GOT3 (cell line): ENCODE data around the gene RHOJ.
"Not testable (repeated sequence)": the region's sequence is repeated elsewhere in the genome, so short reads cannot be mapped to it uniquely, and the experiment has no call there.

Experiments
- DNase-seq: peaks from one replicate; lab custom pipeline; 2025; ENCODE audit warnings: mixed read lengths; lab: John Stamatoyannopoulos, UW

Gene RHOJ

DNA sequence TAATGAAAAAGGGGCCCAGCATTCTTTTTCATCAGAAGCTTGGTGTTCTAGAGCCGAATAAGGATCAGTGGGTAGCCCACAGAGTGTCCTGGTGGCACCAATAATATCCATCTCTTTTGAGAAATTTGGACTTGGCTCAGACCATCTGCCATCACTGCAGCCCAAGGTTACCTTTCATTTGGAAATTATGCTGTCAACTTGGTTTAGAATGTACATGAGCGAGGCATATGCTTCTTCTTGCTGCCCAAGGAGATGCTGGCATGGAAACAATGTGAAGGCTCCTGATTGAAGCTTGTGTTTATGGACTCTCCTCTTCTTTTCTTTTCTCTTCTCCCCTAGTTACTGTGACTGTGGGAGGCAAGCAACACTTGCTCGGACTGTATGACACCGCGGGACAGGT, 64.5 kb downstream of the RHOJ start:
- no peak for DNase-seq

DNA sequence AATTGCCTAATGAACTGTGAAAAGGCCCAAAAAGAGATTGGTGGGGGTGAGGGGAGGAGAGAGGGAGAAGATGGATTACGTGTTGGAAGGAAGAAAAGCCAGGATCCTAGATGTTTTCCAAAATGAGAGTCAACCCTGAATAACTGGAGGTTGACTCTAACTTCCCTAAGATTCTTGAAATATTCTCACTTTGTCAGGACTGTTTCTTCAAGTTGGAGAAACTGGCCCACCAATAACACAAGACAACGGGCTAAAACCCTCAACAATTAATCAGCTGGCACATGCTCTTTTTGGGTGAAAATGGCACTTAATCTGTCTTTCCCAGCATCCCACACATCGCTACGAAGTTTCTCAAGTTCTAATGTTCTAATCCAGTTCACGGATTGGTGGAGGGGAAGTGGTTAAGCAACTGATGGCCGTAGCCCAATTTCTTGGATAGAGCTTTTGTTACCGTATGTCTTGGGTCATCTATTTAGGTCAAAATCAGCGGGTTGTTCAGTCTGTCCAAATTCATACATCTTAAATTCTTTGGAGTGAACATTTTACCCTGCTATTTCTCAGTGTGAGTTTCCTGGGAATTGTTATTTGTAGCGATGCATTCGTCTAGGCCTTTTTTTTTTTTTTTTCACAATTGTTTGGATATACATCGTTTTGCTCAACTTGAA, 65.5 kb downstream of the RHOJ start:
- no peak for DNase-seq

DNA sequence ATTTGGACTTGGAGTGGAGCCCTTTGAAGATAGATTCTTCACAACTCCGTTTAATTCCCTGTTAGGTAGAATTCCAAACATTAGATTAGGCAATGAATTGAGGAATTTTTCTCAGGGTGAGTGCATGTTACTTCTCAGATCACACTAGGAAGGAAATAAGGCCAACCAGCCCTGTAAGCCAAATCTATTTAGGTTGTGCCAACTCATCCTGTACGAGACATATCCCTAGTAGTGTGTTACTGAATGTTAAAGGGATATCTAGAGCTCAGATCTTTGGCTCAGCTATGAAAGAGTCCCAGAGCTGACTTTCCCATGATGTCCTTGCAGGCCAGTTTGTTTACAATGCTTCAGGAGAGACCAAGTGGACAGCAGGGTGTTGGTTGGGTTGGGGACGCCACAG, 68.9 kb downstream of the RHOJ start:
- DNase-seq = no peak

DNA sequence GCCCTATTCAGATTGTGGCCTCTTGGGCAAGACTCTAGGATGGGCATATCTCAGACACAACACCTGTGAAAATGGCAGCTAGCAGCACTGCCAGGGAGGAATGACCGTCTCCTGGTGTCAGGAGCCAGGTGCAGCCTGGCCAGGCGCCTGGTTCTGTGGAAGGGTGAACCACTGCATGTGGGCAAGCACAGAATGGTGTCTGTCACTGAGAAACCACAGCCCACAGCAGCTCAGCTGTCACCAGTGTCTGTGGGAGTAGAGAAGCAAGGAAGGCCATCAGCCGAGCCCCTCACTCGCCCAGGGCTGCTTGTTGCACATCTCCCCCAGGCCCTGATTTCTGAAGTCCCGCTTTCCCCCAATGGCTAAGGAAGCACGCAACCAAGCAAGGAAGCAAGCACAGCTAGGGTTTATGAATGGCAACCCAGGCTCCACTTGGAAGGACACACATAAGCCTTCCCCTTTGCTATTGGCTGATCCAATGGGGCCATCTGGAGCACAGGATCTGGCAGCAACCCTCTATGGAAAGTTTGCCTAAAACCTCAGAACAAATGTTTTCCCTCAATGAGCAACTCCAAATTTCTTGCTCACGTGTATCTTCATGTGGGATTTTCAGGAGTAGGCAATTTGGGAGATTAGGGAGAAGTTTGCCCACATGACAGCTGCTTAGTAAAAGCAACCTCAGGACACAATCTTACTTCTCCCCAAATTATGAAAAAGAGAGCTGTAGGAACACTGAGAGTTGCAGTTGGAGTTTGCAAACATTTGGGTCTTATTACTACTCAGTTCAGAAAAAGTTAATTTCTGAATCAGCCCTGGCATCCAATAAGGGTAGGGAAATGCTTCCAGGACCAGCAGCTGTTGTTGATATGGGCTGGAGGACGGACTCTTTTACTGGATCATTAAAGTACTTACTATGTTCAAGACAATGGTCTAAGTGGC, 69.7 kb downstream of the RHOJ start:
- no peak for DNase-seq

DNA sequence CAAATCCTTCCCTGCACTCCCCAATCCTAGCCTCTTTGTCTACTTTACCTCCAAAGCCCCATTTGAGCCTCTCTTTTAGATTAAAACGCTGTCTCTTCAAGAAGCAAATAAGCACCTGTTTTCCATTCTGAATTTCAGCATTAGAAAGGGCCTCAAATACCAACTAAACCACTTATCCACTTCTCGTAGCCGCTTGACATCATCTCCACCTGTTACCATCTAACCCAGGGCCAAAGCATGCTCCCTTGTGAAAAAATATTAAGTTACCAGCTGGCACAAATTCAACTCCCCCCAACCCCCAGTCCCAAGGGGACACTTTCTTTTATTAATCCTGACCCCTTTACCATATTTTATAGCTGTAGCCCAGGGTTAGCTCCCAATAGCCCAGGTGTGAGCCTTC, 71.4 kb downstream of the RHOJ start:
- no peak for DNase-seq

DNA sequence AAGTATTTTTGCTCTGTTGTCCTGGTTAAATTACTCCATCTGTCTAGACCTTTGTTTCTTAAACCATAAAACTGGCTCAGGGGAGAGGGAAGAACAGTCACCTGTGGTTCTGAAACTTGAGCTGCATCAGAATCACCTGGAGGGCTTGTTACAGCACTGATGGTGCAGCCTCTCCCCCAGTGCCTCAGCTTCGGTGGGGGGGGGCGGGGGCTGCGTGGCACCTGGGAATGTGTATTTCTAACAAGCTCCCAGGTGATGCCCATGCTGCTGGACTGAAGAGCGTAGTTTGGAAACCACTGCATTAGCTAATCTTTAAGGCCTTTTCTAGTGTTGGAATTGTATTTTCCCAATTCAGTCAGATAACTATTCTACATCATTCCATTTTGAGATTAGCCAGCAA, 71.8 kb downstream of the RHOJ start:
- DNase-seq = no peak

DNA sequence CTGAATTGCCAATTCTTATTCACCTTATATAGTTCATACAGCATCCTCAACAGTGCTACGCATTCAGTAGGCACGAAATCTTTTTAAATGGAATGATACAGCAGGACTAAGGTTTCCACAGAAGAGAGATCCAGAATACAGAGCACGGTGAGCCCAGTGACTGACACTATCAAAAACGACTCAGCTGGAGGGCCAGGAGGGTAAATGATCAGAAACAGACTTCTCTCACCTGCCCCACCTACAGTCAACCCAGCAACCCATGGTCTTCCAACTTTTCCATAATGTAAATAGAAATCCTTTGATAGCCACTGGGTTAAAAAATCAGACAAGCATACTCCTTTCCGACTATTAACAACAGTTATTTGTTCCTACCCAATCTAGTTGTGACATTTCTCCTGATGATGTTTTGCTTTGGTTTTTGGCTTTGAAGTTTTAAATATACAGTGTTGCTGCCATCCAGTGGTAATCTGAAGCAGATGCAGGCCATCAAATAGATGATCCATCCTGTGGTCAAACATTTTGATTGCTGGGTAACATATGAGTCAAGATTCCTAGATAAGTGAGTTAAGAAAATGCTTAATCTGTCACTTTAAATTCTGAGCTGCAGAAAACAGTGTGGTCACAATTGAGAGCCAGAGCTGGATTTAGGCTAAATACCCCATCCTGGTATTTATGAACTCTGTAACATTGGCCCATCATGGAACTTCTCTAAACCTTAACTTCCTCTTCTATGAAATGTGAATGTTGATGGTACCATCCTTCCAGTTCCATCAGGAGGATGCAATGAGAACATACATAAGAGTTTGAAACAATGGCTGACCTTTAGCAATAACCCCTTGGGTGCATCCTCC, 72.5 kb downstream of the RHOJ start:
- no peak for DNase-seq

DNA sequence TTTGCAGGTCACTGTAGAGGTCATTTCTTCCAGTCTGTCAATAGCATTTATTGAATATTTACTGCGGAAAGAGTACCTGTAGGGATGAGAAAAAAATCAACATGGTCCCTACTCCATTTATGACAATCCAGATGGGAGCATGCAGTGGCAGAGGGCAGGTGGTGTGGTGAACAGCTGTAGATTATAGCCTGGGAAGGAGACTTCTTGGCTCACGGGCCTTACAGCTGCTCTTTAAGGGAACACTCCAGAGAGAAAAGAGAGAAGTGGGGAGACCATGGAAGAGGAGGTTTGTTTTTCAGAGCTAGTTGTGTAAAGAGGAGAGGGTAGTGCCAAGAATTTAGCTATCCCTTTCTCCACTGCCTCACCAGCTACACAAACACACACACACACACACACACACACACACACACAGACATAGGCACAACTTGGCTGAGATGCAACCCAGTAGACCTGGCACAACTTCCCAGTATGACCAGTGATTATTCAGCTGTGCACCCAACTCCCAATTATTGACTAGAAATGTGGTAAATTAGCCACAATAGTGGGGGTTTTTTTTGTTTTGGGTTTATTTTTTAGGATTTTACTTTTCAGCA, 73.4 kb downstream of the RHOJ start:
- no peak for DNase-seq

DNA sequence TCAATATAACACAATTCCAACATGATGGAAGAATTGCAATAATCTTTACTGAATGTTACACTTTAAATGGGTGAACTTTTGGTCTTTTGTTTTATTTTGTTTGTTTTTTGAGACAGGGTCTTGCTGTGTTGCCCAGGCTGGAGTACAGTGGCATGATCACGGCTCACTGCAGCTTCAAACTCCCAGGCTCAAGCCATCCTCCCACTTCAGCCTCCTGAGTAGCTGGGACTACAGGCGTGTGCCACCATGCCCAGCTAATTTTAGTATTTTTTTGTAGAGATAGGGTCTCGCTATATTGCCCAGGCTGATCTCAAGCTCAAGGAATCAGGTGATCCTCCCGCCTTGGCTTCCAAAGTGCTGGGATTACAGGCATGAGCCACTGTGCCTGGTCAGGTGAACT, 75.7 kb downstream of the RHOJ start:
- not testable (repeated sequence) for DNase-seq

DNA sequence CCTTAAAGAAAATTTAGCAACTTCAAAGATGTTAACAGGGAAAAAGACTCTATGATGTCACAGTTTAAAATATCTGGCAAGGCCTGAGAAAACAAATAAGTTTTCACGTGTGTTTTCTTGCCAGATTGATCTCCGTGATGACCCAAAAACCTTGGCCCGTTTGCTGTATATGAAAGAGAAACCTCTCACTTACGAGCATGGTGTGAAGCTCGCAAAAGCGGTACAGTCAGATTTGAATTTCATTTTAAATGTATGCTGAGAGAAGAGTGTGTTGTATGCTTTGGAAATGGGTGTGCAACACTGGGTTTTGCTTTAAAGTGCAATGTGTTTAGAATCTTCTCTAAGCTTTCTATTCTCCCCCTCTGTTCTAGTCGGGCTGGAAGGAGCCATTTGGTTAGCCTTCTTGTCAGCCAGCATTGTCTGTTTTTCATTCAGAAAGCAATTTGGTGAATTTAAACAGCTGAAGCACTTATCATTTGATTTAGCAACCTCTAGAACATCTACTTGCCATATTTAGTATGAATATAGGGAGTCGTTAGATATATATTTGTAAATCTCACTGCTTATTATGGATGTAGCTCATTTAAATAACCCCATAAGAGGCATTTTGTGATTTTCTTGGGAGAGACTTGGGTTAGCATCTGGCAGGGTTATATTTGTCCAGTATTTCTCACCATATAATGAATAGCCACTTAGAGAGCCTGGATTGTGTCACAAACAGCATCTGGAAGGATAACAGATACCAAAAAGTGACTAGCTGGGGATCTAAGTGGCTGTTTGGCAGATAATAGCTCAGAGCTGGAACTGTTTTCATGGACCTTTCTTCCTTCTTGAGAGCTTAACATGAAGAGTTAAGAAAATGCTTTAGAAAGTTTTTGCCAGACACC, 79.0 kb downstream of the RHOJ start:
- DNase-seq = no peak

DNA sequence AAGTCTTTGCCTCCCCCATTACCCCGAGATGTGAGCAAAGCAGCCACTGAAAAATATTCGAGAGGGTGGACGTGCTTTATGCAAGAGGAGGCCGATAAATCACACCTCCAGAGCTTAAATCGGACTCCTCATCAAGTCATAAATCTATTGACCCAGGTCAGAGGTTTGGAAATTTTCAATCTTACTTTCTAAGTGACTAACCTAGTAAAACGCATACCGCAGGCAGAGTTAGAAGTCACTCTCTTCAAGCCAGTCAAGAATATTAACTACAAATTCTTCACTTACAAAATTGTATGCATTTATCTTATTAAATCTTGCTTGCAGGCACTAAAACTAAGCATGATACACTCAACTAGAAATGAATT, 79.6 kb downstream of the RHOJ start:
- DNase-seq = no peak

DNA sequence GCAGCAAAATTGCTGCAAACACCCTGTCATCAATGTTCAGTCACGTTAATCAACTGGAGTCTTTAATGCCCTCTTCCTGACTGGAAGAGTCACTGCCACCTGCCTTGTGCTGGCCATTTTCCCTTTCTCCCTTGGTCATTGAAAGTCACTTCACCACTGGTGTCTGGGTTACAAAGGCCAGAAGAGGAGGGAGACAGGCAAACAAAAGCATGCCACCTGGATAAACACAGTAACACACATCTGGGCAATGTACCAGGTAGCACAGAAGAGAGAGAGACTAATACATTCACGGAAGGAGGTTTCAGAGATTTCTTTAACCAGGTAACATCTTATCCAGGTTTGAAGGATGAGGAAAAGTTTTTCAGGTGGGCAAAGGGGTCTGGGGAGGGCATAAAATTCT, 81.8 kb downstream of the RHOJ start:
- no peak for DNase-seq

DNA sequence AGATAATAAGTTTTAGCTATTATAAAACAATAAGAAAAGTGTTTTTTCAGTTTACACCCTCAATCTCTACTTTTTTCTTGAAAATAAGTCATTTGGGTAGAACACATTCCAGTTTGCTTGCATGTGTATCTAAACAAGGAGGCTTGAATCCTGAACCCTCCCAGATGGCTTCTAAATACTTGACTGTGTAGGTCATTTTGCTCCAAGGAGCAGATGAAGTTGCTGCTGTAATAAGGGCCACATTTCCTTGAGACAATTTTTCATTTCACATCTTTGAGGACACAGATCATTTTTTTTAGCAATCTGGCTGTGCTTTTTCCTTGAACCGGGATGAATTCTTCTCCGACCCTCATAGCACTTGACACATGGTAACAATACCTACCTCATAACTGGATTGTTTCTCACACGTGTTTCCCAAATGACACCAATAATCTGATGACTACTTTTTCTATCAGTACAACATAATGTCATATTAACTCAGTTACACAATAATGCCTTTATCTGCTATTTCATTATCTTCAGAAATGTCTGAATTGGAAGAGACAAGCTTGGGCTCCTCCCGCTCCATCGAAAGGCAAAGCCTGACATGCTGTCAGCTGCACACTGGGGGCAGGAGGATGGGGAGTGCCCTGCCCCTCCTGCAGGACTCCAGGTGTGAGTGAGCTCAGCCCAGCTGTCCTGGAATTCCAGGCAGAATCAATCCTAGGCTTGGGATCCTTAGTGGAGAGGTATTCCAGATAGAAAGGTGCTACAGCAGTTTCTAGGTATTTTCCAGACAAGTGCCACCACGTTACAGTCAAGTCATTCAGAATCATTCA, 83.6 kb downstream of the RHOJ start:
- DNase-seq = no peak

DNA sequence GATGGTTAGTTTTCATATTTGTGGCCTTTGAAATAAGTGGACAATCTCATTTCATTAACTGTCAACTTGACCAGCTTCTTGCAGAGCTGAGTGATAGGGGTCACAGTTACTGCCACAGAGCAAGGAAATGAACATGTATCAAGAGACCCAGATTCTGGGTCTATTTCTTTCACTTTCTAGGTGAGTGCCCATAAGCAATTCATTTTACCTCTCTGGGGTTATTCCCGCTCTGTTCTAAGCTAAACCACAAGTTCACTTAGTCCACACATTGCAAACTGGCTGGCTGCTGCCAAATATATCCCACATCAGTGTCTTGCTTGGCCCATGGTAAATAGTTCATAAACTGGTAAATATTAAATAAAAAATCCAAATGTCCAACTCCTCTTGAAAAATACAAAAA, 84.6 kb downstream of the RHOJ start:
- DNase-seq = no peak

DNA sequence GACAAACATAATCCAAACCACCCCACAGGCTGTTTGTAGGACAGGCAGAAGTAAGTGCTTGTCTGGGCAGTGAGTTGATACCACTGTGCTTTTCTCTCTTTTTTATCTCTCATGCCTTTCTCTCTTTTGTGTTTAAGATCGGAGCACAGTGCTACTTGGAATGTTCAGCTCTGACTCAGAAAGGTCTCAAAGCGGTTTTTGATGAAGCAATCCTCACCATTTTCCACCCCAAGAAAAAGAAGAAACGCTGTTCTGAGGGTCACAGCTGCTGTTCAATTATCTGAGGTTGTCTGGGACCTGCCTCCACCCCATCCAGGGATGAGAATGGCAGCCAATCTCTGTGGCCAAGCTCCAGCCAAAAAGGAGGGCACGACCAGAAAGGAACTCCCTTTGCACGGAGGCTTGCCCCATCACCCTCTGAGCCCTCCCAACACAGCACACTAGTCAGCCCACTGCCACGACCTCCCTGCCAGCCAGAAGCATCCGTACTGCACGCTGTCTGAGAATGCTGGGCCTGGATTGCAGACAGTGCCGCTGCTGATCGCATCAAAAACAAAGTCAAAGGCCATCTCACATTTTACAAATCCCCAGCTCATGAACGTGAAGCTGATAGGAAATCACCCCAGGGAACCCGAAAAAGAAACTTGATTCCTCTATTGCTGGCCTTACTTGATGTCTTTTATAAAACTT, 86.6 kb downstream of the RHOJ start:
- DNase-seq = no peak

DNA sequence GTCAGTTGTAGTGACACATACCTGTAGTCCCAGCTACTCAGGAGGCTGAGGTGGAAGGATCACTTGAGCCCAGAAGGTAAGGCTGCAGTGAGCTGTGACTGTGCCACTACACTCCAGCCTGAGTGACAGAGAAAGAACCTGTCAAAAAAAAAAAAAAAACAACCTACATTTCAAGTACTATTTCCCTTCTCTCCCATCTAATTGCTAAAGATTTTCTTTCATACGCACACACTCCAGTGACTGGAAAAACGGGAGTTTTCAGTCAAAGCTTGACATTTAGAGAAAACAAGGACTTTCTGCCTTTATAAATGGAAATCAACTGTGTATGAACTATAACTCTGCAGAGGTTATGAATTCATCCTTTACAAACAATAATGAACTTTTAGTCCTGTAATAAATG, 88.6 kb downstream of the RHOJ start:
- DNase-seq = no peak

DNA sequence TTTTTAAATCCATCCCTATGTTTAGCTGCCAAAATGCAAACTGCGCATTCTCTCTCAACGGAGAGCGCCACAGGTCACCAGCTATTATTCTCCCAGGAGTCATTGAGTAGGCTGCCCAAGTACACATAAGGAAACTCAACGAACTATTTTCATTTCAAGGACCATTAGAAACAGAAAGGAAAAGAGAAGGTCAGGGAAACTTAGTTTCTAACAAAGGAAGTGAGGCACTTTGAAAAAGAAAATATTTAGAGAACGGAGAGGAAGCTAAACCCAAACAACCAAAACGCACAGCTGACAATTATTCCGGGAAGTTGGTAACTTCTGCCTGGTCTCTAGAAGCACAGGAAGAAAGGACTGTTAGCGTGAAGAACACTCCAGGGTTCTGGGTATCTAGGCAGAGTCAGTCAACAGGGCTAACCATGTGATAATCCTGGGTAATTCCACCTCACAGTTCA, 91.0 kb downstream of the RHOJ start:
- DNase-seq = no peak

DNA sequence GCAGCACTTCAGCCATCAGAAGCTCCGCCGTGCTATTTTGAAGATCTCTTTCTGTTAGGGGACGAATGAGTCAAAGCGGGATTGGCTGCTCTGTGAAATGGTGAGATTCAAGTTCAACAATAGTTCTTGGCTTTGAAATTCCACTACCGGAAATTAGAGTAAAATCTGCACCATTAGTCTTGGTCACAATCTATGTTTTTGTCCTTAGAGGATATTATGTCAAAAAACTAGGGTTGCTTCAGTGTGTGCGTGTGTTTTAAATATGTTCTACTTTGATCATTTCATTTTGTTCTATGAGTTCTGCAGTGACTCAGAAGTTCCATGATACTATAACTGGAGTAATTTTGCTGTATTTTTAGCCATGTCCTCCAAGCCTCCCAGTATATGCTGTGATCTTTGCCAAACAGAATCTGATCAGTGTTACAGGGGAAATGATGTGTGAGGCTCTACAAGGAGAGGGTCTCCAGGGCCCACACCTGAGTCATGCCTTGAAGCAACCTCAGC, 91.9 kb downstream of the RHOJ start:
- no peak for DNase-seq

DNA sequence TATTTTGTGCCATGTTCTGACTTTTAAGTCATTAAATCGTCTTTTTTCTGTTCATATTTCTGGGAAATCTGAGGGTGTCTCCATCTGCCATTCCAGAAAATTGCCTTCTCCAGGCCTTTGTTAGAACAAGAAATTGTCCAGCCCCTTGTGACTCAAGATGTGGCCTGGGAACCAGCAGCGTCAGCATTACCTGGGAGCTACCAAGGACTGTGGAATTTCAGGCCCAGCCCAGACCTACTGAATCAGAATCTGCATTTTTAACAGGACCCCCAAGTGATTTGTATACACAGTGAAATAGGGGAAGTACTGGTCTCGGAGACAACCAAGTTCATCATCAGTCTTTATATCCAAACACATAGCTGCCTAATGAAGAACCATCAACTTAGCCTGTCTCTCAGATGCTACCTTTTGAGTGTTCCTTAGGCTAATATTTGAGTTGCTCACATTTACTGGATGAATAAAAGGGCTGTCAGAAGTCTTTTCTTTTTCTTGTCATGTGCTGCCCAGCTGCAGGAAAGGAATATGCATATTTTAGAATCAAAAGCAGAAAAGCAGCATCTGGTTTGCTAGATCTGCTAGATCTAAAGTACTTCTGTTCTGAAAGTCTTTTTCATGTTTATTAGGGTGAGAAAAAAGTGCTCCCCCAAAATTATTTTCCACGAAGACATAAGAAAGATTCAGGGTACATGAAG, 93.3 kb downstream of the RHOJ start:
- no peak for DNase-seq
